HG03520 (cell line): Measurements from ENCODE around the gene DYNC1H1.
"Not testable (repeated sequence)": the region's sequence is repeated elsewhere in the genome, so short reads cannot be mapped to it uniquely, and the experiment has no call there.

Experiments
- ATAC-seq: cut with Tn5 transposase; IDR thresholded peaks from one replicate; pipeline ENCODE4 v1.9.1; 2021; ENCODE audit warnings: mild to moderate bottlenecking, moderate library complexity; ENCODE audit not compliant: unreplicated experiment

DYNC1H1 gene

GRCh38 chr14:101962503-101962874 lies 1.9 kb upstream of the DYNC1H1 start:
- no peak for ATAC-seq

- no peak for ATAC-seq
These were observed 1.3 kb upstream of the DYNC1H1 start for GRCh38 chr14:101963052-101963451.

- ATAC-seq, result no peak
These were observed 597 bp upstream of the DYNC1H1 start for GRCh38 chr14:101963656-101964296.

- peak; percentile 27 for ATAC-seq
These were observed 790 bp downstream of the DYNC1H1 start for GRCh38 chr14:101965181-101965544.

GRCh38 chr14:101965770-101966722 lies 1.7 kb downstream of the DYNC1H1 start:
- no peak for ATAC-seq

GRCh38 chr14:101966742-101967141 lies 2.4 kb downstream of the DYNC1H1 start:
- ATAC-seq, result no peak

GRCh38 chr14:101968186-101968585 lies 3.8 kb downstream of the DYNC1H1 start:
- no peak for ATAC-seq

- ATAC-seq, result no peak
These were observed 5.1 kb downstream of the DYNC1H1 start for GRCh38 chr14:101969481-101969880.

GRCh38 chr14:101970830-101971400 lies 6.5 kb downstream of the DYNC1H1 start:
- no peak for ATAC-seq

- not testable (repeated sequence) for ATAC-seq
These were observed 7.1 kb downstream of the DYNC1H1 start for GRCh38 chr14:101971458-101971857.

- ATAC-seq, result no peak
These were observed 7.9 kb downstream of the DYNC1H1 start for GRCh38 chr14:101972126-101972866.

GRCh38 chr14:101973356-101973755 lies 9.0 kb downstream of the DYNC1H1 start:
- ATAC-seq, result no peak

GRCh38 chr14:101975231-101975630 lies 10.9 kb downstream of the DYNC1H1 start:
- no peak for ATAC-seq

GRCh38 chr14:101977311-101978071 lies 13.1 kb downstream of the DYNC1H1 start:
- ATAC-seq, result no peak

- ATAC-seq, result no peak
These were observed 15.3 kb downstream of the DYNC1H1 start for GRCh38 chr14:101979666-101980065.

- ATAC-seq, result no peak
These were observed 15.9 kb downstream of the DYNC1H1 start for GRCh38 chr14:101980251-101980650.

- peak; percentile 74 for ATAC-seq
These were observed 16.3 kb downstream of the DYNC1H1 start for GRCh38 chr14:101980700-101981099.

- ATAC-seq, result no peak
These were observed 18.2 kb downstream of the DYNC1H1 start for GRCh38 chr14:101982621-101983020.

- ATAC-seq, result not testable (repeated sequence)
These were observed 20.5 kb downstream of the DYNC1H1 start for GRCh38 chr14:101984831-101985230.

- no peak for ATAC-seq
These were observed 21.6 kb downstream of the DYNC1H1 start for GRCh38 chr14:101985957-101986356.
